ENCODE data around the gene NRG2.

NRG2 gene

GRCh38 chr5:140014751-140015150 is 28.3 kb downstream of the NRG2 start:
- H3K9me3 ChIP-seq (ENCODE audit: control insufficient read depth in 1 of 2, low read length in 2 of 2) = no peaks in the 10 kb centered on the region
- no peak overlapping the region for H3K27ac ChIP-seq (ENCODE audit: low read depth, low read length)
- no peak overlapping the region for H3K4me3 ChIP-seq (ENCODE audit: low read depth in 1 of 2, low read length in 2 of 2)
- H3K36me3 ChIP-seq (ENCODE audit: control insufficient read depth in 1 of 2, insufficient read depth in 2 of 2, low read length in 2 of 2) = no peaks in the 10 kb centered on the region
- H3K9ac ChIP-seq (ENCODE audit: low read depth in 1 of 2, low read length in 2 of 2) = no peak overlapping the region
- H3K27me3 ChIP-seq (ENCODE audit: control insufficient read depth in 1 of 2, insufficient read depth in 2 of 2, low read length in 2 of 2) = peaks cover 7 to 11% of the 10 kb centered on the region in 2 donors
- no peaks in the 10 kb centered on the region for H3K4me1 ChIP-seq (ENCODE audit: control insufficient read depth in 1 of 2, insufficient read depth in 2 of 2, low read length in 2 of 2)

- H3K27ac ChIP-seq (ENCODE audit: low read depth, low read length) = no peak overlapping the region
- no peaks in the 10 kb centered on the region for H3K9me3 ChIP-seq (ENCODE audit: control insufficient read depth in 1 of 2, low read length in 2 of 2)
- H3K9ac ChIP-seq (ENCODE audit: low read depth in 1 of 2, low read length in 2 of 2) = no peak overlapping the region
- H3K36me3 ChIP-seq (ENCODE audit: control insufficient read depth in 1 of 2, insufficient read depth in 2 of 2, low read length in 2 of 2) = no peaks in the 10 kb centered on the region
- no peaks in the 10 kb centered on the region for H3K4me1 ChIP-seq (ENCODE audit: control insufficient read depth in 1 of 2, insufficient read depth in 2 of 2, low read length in 2 of 2)
- no peak overlapping the region for H3K4me3 ChIP-seq (ENCODE audit: low read depth in 1 of 2, low read length in 2 of 2)
- H3K27me3 ChIP-seq (ENCODE audit: control insufficient read depth in 1 of 2, insufficient read depth in 2 of 2, low read length in 2 of 2) = peaks cover 5 to 11% of the 10 kb centered on the region in 2 donors
Measured at GRCh38 chr5:140013536-140013935, 29.6 kb downstream of the NRG2 start.

GRCh38 chr5:140012443-140012842 is 30.7 kb downstream of the NRG2 start:
- Histone ChIP-seq H3K27ac (ENCODE audit: low read depth, low read length) (no peak overlapping the region), H3K9ac (ENCODE audit: low read depth in 1 of 2, low read length in 2 of 2) (no peak overlapping the region), H3K4me3 (ENCODE audit: low read depth in 1 of 2, low read length in 2 of 2) (no peak overlapping the region), H3K27me3 (ENCODE audit: control insufficient read depth in 1 of 2, insufficient read depth in 2 of 2, low read length in 2 of 2) (peaks cover 3 to 10% of the 10 kb centered on the region in 2 donors), H3K9me3 (ENCODE audit: control insufficient read depth in 1 of 2, low read length in 2 of 2) (no peaks in the 10 kb centered on the region), H3K4me1 (ENCODE audit: control insufficient read depth in 1 of 2, insufficient read depth in 2 of 2, low read length in 2 of 2) (no peaks in the 10 kb centered on the region), H3K36me3 (ENCODE audit: control insufficient read depth in 1 of 2, insufficient read depth in 2 of 2, low read length in 2 of 2) (no peaks in the 10 kb centered on the region)

- Histone ChIP-seq H3K4me3 (ENCODE audit: low read depth in 1 of 2, low read length in 2 of 2) (no peak overlapping the region), H3K27me3 (ENCODE audit: control insufficient read depth in 1 of 2, insufficient read depth in 2 of 2, low read length in 2 of 2) (peaks cover 4 to 7% of the 10 kb centered on the region in 2 donors), H3K27ac (ENCODE audit: low read depth, low read length) (no peak overlapping the region), H3K36me3 (ENCODE audit: control insufficient read depth in 1 of 2, insufficient read depth in 2 of 2, low read length in 2 of 2) (no peaks in the 10 kb centered on the region), H3K9ac (ENCODE audit: low read depth in 1 of 2, low read length in 2 of 2) (no peak overlapping the region), H3K4me1 (ENCODE audit: control insufficient read depth in 1 of 2, insufficient read depth in 2 of 2, low read length in 2 of 2) (no peaks in the 10 kb centered on the region), H3K9me3 (ENCODE audit: control insufficient read depth in 1 of 2, low read length in 2 of 2) (no peaks in the 10 kb centered on the region)
Measured at GRCh38 chr5:140011297-140011802, 31.7 kb downstream of the NRG2 start.

- Histone ChIP-seq H3K4me1 (ENCODE audit: control insufficient read depth in 1 of 2, insufficient read depth in 2 of 2, low read length in 2 of 2) (no peaks in the 10 kb centered on the region), H3K27me3 (ENCODE audit: control insufficient read depth in 1 of 2, insufficient read depth in 2 of 2, low read length in 2 of 2) (peaks cover 4 to 6% of the 10 kb centered on the region in 2 donors), H3K36me3 (ENCODE audit: control insufficient read depth in 1 of 2, insufficient read depth in 2 of 2, low read length in 2 of 2) (no peaks in the 10 kb centered on the region), H3K9me3 (ENCODE audit: control insufficient read depth in 1 of 2, low read length in 2 of 2) (no peaks in the 10 kb centered on the region), H3K4me3 (ENCODE audit: low read depth in 1 of 2, low read length in 2 of 2) (no peak overlapping the region), H3K9ac (ENCODE audit: low read depth in 1 of 2, low read length in 2 of 2) (no peak overlapping the region), H3K27ac (ENCODE audit: low read depth, low read length) (no peak overlapping the region)
Measured at GRCh38 chr5:140010798-140011197, 32.3 kb downstream of the NRG2 start.

- H3K4me3 ChIP-seq (ENCODE audit: low read depth in 1 of 2, low read length in 2 of 2) = no peak overlapping the region
- no peak overlapping the region for H3K9ac ChIP-seq (ENCODE audit: low read depth in 1 of 2, low read length in 2 of 2)
- H3K36me3 ChIP-seq (ENCODE audit: control insufficient read depth in 1 of 2, insufficient read depth in 2 of 2, low read length in 2 of 2) = no peaks in the 10 kb centered on the region
- no peak overlapping the region for H3K27ac ChIP-seq (ENCODE audit: low read depth, low read length)
- H3K4me1 ChIP-seq (ENCODE audit: control insufficient read depth in 1 of 2, insufficient read depth in 2 of 2, low read length in 2 of 2) = no peaks in the 10 kb centered on the region
- peaks cover 4 to 9% of the 10 kb centered on the region in 2 donors for H3K27me3 ChIP-seq (ENCODE audit: control insufficient read depth in 1 of 2, insufficient read depth in 2 of 2, low read length in 2 of 2)
- no peaks in the 10 kb centered on the region for H3K9me3 ChIP-seq (ENCODE audit: control insufficient read depth in 1 of 2, low read length in 2 of 2)
Measured at GRCh38 chr5:140007311-140007710, 35.8 kb downstream of the NRG2 start.

GRCh38 chr5:140005145-140005591 is 37.9 kb downstream of the NRG2 start:
- Histone ChIP-seq H3K27ac (ENCODE audit: low read depth, low read length) (no peak overlapping the region), H3K4me3 (ENCODE audit: low read depth in 1 of 2, low read length in 2 of 2) (no peak overlapping the region), H3K9me3 (ENCODE audit: control insufficient read depth in 1 of 2, low read length in 2 of 2) (no peaks in the 10 kb centered on the region), H3K9ac (ENCODE audit: low read depth in 1 of 2, low read length in 2 of 2) (no peak overlapping the region), H3K4me1 (ENCODE audit: control insufficient read depth in 1 of 2, insufficient read depth in 2 of 2, low read length in 2 of 2) (no peaks in the 10 kb centered on the region), H3K27me3 (ENCODE audit: control insufficient read depth in 1 of 2, insufficient read depth in 2 of 2, low read length in 2 of 2) (peaks cover 9% of the 10 kb centered on the region in 2 donors), H3K36me3 (ENCODE audit: control insufficient read depth in 1 of 2, insufficient read depth in 2 of 2, low read length in 2 of 2) (no peaks in the 10 kb centered on the region)

- Histone ChIP-seq H3K9me3 (ENCODE audit: control insufficient read depth in 1 of 2, low read length in 2 of 2) (no peaks in the 10 kb centered on the region), H3K9ac (ENCODE audit: low read depth in 1 of 2, low read length in 2 of 2) (no peak overlapping the region), H3K27ac (ENCODE audit: low read depth, low read length) (no peak overlapping the region), H3K36me3 (ENCODE audit: control insufficient read depth in 1 of 2, insufficient read depth in 2 of 2, low read length in 2 of 2) (no peaks in the 10 kb centered on the region), H3K27me3 (ENCODE audit: control insufficient read depth in 1 of 2, insufficient read depth in 2 of 2, low read length in 2 of 2) (peaks cover 9% of the 10 kb centered on the region in 2 donors), H3K4me1 (ENCODE audit: control insufficient read depth in 1 of 2, insufficient read depth in 2 of 2, low read length in 2 of 2) (no peaks in the 10 kb centered on the region), H3K4me3 (ENCODE audit: low read depth in 1 of 2, low read length in 2 of 2) (no peak overlapping the region)
Measured at GRCh38 chr5:140004174-140004573, 38.9 kb downstream of the NRG2 start.

- Histone ChIP-seq H3K4me1 (ENCODE audit: control insufficient read depth in 1 of 2, insufficient read depth in 2 of 2, low read length in 2 of 2) (no peaks in the 10 kb centered on the region), H3K27ac (ENCODE audit: low read depth, low read length) (no peak overlapping the region), H3K9ac (ENCODE audit: low read depth in 1 of 2, low read length in 2 of 2) (no peak overlapping the region)
Measured at GRCh38 chr5:140003519-140003918, 39.6 kb downstream of the NRG2 start.

GRCh38 chr5:140000332-140000731 is 42.8 kb downstream of the NRG2 start:
- Histone ChIP-seq H3K27ac (ENCODE audit: low read depth, low read length) (no peak overlapping the region), H3K4me3 (ENCODE audit: low read depth in 1 of 2, low read length in 2 of 2) (no peak overlapping the region), H3K9ac (ENCODE audit: low read depth in 1 of 2, low read length in 2 of 2) (no peak overlapping the region), H3K27me3 (ENCODE audit: control insufficient read depth in 1 of 2, insufficient read depth in 2 of 2, low read length in 2 of 2) (peaks cover 5 to 9% of the 10 kb centered on the region in 2 donors), H3K4me1 (ENCODE audit: control insufficient read depth in 1 of 2, insufficient read depth in 2 of 2, low read length in 2 of 2) (no peaks in the 10 kb centered on the region), H3K9me3 (ENCODE audit: control insufficient read depth in 1 of 2, low read length in 2 of 2) (no peaks in the 10 kb centered on the region), H3K36me3 (ENCODE audit: control insufficient read depth in 1 of 2, insufficient read depth in 2 of 2, low read length in 2 of 2) (no peaks in the 10 kb centered on the region)

More at GRCh38 chr5:140003519-140003918, 39.6 kb downstream of the NRG2 start:
- Histone ChIP-seq H3K4me3 (ENCODE audit: low read depth in 1 of 2, low read length in 2 of 2) (no peak overlapping the region), H3K36me3 (ENCODE audit: control insufficient read depth in 1 of 2, insufficient read depth in 2 of 2, low read length in 2 of 2) (no peaks in the 10 kb centered on the region), H3K9me3 (ENCODE audit: control insufficient read depth in 1 of 2, low read length in 2 of 2) (no peaks in the 10 kb centered on the region), H3K27me3 (ENCODE audit: control insufficient read depth in 1 of 2, insufficient read depth in 2 of 2, low read length in 2 of 2) (peaks cover 9% of the 10 kb centered on the region in 2 donors)

- Histone ChIP-seq H3K9ac (ENCODE audit: low read depth in 1 of 2, low read length in 2 of 2) (no peak overlapping the region), H3K4me3 (ENCODE audit: low read depth in 1 of 2, low read length in 2 of 2) (no peak overlapping the region), H3K9me3 (ENCODE audit: control insufficient read depth in 1 of 2, low read length in 2 of 2) (no peaks in the 10 kb centered on the region), H3K27me3 (ENCODE audit: control insufficient read depth in 1 of 2, insufficient read depth in 2 of 2, low read length in 2 of 2) (peaks cover 5 to 9% of the 10 kb centered on the region in 2 donors), H3K36me3 (ENCODE audit: control insufficient read depth in 1 of 2, insufficient read depth in 2 of 2, low read length in 2 of 2) (no peaks in the 10 kb centered on the region), H3K4me1 (ENCODE audit: control insufficient read depth in 1 of 2, insufficient read depth in 2 of 2, low read length in 2 of 2) (no peaks in the 10 kb centered on the region), H3K27ac (ENCODE audit: low read depth, low read length) (no peak overlapping the region)
Measured at GRCh38 chr5:139998837-139999236, 44.3 kb downstream of the NRG2 start.

Measured in duodenal mucosa (tissue), 2 donors.